Measurements from ENCODE around the gene VIPAS39.
"Not testable (repeated sequence)": the region's sequence is repeated elsewhere in the genome, so short reads cannot be mapped to it uniquely, and the experiment has no call there.

VIPAS39 gene

GRCh38 chr14:77470224-77470870 is 12.9 kb upstream of the VIPAS39 start:
- no peak for DNase-seq (ENCODE audit: low read depth, low spot score)

GRCh38 chr14:77469539-77469938 is 12.1 kb upstream of the VIPAS39 start:
- DNase-seq (ENCODE audit: low read depth, low spot score), result no peak

GRCh38 chr14:77469067-77469505 is 11.7 kb upstream of the VIPAS39 start:
- DNase-seq (ENCODE audit: low read depth, low spot score), result no peak

GRCh38 chr14:77467801-77468200 is 10.4 kb upstream of the VIPAS39 start:
- no peak for DNase-seq (ENCODE audit: low read depth, low spot score)

- peak; percentile 51 for DNase-seq (ENCODE audit: low read depth, low spot score)
Observed at GRCh38 chr14:77459072-77459723, 1.8 kb upstream of the VIPAS39 start.

GRCh38 chr14:77458249-77458950 is 999 bp upstream of the VIPAS39 start:
- DNase-seq (ENCODE audit: low read depth, low spot score), result no peak

GRCh38 chr14:77457115-77457521 is 283 bp downstream of the VIPAS39 start:
- DNase-seq (ENCODE audit: low read depth, low spot score), result no peak

GRCh38 chr14:77455966-77456640 is 1.3 kb downstream of the VIPAS39 start:
- DNase-seq (ENCODE audit: low read depth, low spot score), result no peak

- DNase-seq (ENCODE audit: low read depth, low spot score), result no peak
Observed at GRCh38 chr14:77442196-77442595, 15.2 kb downstream of the VIPAS39 start.

- no peak for DNase-seq (ENCODE audit: low read depth, low spot score)
Observed at GRCh38 chr14:77439861-77440260, 17.5 kb downstream of the VIPAS39 start.

GRCh38 chr14:77438596-77438995 is 18.8 kb downstream of the VIPAS39 start:
- DNase-seq (ENCODE audit: low read depth, low spot score), result no peak

- DNase-seq (ENCODE audit: low read depth, low spot score), result no peak
Observed at GRCh38 chr14:77436042-77436441, 21.4 kb downstream of the VIPAS39 start.

GRCh38 chr14:77426396-77426795 is 31.0 kb downstream of the VIPAS39 start:
- DNase-seq (ENCODE audit: low read depth, low spot score), result no peak

GRCh38 chr14:77424862-77425261 is 32.5 kb downstream of the VIPAS39 start:
- no peak for DNase-seq (ENCODE audit: low read depth, low spot score)

- DNase-seq (ENCODE audit: low read depth, low spot score), result no peak
Observed at GRCh38 chr14:77423423-77423822, 34.0 kb downstream of the VIPAS39 start, which contains the start of gene NOXRED1. Gene NOXRED1 (minus strand): TSS chr14:77423523. CDS start chr14:77422889, 634 bp downstream.

- no peak for DNase-seq (ENCODE audit: low read depth, low spot score)
Observed at GRCh38 chr14:77421201-77421600, 36.2 kb downstream of the VIPAS39 start.

GRCh38 chr14:77416836-77417235 is 40.6 kb downstream of the VIPAS39 start:
- DNase-seq (ENCODE audit: low read depth, low spot score), result no peak

GRCh38 chr14:77416098-77416497 is 41.3 kb downstream of the VIPAS39 start:
- not testable (repeated sequence) for DNase-seq (ENCODE audit: low read depth, low spot score)

GRCh38 chr14:77415403-77416030 is 41.9 kb downstream of the VIPAS39 start:
- DNase-seq (ENCODE audit: low read depth, low spot score), result not testable (repeated sequence)

- DNase-seq (ENCODE audit: low read depth, low spot score), result no peak
Observed at GRCh38 chr14:77409131-77409533, 48.3 kb downstream of the VIPAS39 start.

GRCh38 chr14:77407158-77407557 is 50.2 kb downstream of the VIPAS39 start:
- DNase-seq (ENCODE audit: low read depth, low spot score), result no peak

- no peak for DNase-seq (ENCODE audit: low read depth, low spot score)
Observed at GRCh38 chr14:77406718-77407117, 50.7 kb downstream of the VIPAS39 start.
